ENCODE measurements around the gene CADPS. TPM values are rescaled to one million over a fixed set of nuclear protein-coding genes. Genes with fewer than 3 reads are reported as not detected.

Gene CADPS
- total and polyA plus RNA-seq, 10 donors: 0.16 to 3.6 (median 0.40) TPM

GRCh38 chr3:62556121-62556815 is 318.9 kb downstream of the CADPS start:
- TF ChIP-seq POLR2A (IDR thresholded peaks at IDR 0.05): no peak
- TF ChIP-seq POLR2AphosphoS5 (IDR thresholded peaks at IDR 0.05): no peak
- no peak for TF ChIP-seq CTCF (IDR thresholded peaks at IDR 0.05 in 8 of 11, conservative IDR thresholded peaks at IDR 0.05 in 3 of 11)
- H3K9me3 ChIP-seq: no peaks in the 10 kb centered on the region
- 71 to 80% (median 76%) methylated on average over 10 of the region's 10 CpGs for WGBS, 5 donors
- intact Hi-C loops (cut with DNase I; ENCODE audit: low total_unique reads): loop anchor here (10.0 kb wide), 1 partner anchor 221 kb away; no protein-coding TSS in a partner anchor
- DNase-seq: no peak
- no peaks in the 10 kb centered on the region for H3K27me3 ChIP-seq (replicated peaks in 1 of 7)
- no peaks in the 10 kb centered on the region for H3K4me1 ChIP-seq
- H3K4me3 ChIP-seq: no peak overlapping the region
- no peaks in the 10 kb centered on the region for H3K36me3 ChIP-seq
- no peak overlapping the region for H3K27ac ChIP-seq

GRCh38 chr3:62554264-62554799 is 320.9 kb downstream of the CADPS start:
- TF ChIP-seq POLR2A (IDR thresholded peaks at IDR 0.05): no peak
- no peak for TF ChIP-seq POLR2AphosphoS5 (IDR thresholded peaks at IDR 0.05)
- TF ChIP-seq CTCF (IDR thresholded peaks at IDR 0.05 in 8 of 11, conservative IDR thresholded peaks at IDR 0.05 in 3 of 11): no peak

GRCh38 chr3:62553811-62554210 is 321.4 kb downstream of the CADPS start:
- WGBS, 5 donors: 67 to 82% (median 78%) methylated on average over 4 of the region's 4 CpGs
- Histone ChIP-seq H3K27me3 (replicated peaks in 1 of 7) (peaks cover 0 to 5% (median 0%) of the 10 kb centered on the region in 7 donors), H3K9me3 (no peaks in the 10 kb centered on the region), H3K27ac (no peak overlapping the region), H3K4me1 (no peaks in the 10 kb centered on the region), H3K4me3 (no peak overlapping the region), H3K36me3 (no peaks in the 10 kb centered on the region)
- TF ChIP-seq POLR2A (IDR thresholded peaks at IDR 0.05) (no peak), POLR2AphosphoS5 (IDR thresholded peaks at IDR 0.05) (no peak), CTCF (IDR thresholded peaks at IDR 0.05 in 8 of 11, conservative IDR thresholded peaks at IDR 0.05 in 3 of 11) (no peak)
- intact Hi-C loops (cut with DNase I; ENCODE audit: low total_unique reads): loop anchor here (10.0 kb wide), 1 partner anchor 219 kb away; no protein-coding TSS in a partner anchor
- DNase-seq: no peak

More at GRCh38 chr3:62554264-62554799, 320.9 kb downstream of the CADPS start:
- no peak overlapping the region for H3K4me3 ChIP-seq
- H3K27ac ChIP-seq: no peak overlapping the region
- H3K27me3 ChIP-seq (replicated peaks in 1 of 7): peaks cover 0 to 5% (median 0%) of the 10 kb centered on the region in 7 donors
- H3K9me3 ChIP-seq: no peaks in the 10 kb centered on the region
- 54 to 70% (median 59%) methylated on average over 3 of the region's 3 CpGs for WGBS, 5 donors
- H3K36me3 ChIP-seq: no peaks in the 10 kb centered on the region
- H3K4me1 ChIP-seq: no peaks in the 10 kb centered on the region
- DNase-seq: no peak
- intact Hi-C loops (cut with DNase I; ENCODE audit: low total_unique reads): loop anchor here (10.0 kb wide), 1 partner anchor 220 kb away; no protein-coding TSS in a partner anchor

GRCh38 chr3:62551556-62551955 is 323.7 kb downstream of the CADPS start:
- intact Hi-C loops (cut with DNase I; ENCODE audit: low total_unique reads): loop anchor here (10.0 kb wide), 1 partner anchor 217 kb away; no protein-coding TSS in a partner anchor
- 76 to 87% (median 81%) methylated on average over 2 of the region's 2 CpGs for WGBS, 5 donors
- H3K4me1 ChIP-seq: no peaks in the 10 kb centered on the region
- H3K4me3 ChIP-seq: no peak overlapping the region
- no peaks in the 10 kb centered on the region for H3K36me3 ChIP-seq
- peaks cover 0 to 5% (median 0%) of the 10 kb centered on the region in 7 donors for H3K27me3 ChIP-seq (replicated peaks in 1 of 7)
- no peak overlapping the region for H3K27ac ChIP-seq
- DNase-seq: no peak
- H3K9me3 ChIP-seq: no peaks in the 10 kb centered on the region
- TF ChIP-seq POLR2AphosphoS5 (IDR thresholded peaks at IDR 0.05) (no peak), POLR2A (IDR thresholded peaks at IDR 0.05) (no peak), CTCF (IDR thresholded peaks at IDR 0.05 in 8 of 11, conservative IDR thresholded peaks at IDR 0.05 in 3 of 11) (no peak)
